HL-60/S4 treated with retinoic acid at 250 ng/mL for 4 days and 3 days (cell line): Measurements from ENCODE around the gene SDK1.
"Not testable (repeated sequence)": the region's sequence is repeated elsewhere in the genome, so short reads cannot be mapped to it uniquely, and the experiment has no call there.

Experiments
- in situ Hi-C: fragments of 300-500 bp; cut with MboI; formaldehyde crosslinking; loops from 2 replicates; pipeline ENCODE4 v1.7.0; 2022; ENCODE audit warnings: low sequenced_read_pairs

SDK1 gene

GRCh38 chr7:4203626-4204512 lies 902.8 kb downstream of the SDK1 start:
- in situ Hi-C loops = no loop called here

GRCh38 chr7:4204513-4205165 lies 903.6 kb downstream of the SDK1 start:
- in situ Hi-C loops = no loop called here

GRCh38 chr7:4205828-4206227 lies 904.8 kb downstream of the SDK1 start:
- in situ Hi-C loops = no loop called here

GRCh38 chr7:4207011-4207410 lies 906.0 kb downstream of the SDK1 start:
- in situ Hi-C loops = no loop called here

GRCh38 chr7:4208086-4208485 lies 907.0 kb downstream of the SDK1 start:
- in situ Hi-C loops = no loop called here

GRCh38 chr7:4208586-4208985 lies 907.5 kb downstream of the SDK1 start:
- in situ Hi-C loops = no loop called here

- in situ Hi-C loops = no loop called here
Measured at GRCh38 chr7:4209126-4209525, 908.1 kb downstream of the SDK1 start.

GRCh38 chr7:4209966-4210365 lies 908.9 kb downstream of the SDK1 start:
- in situ Hi-C loops = no loop called here

- in situ Hi-C loops = no loop called here
Measured at GRCh38 chr7:4210821-4211220, 909.8 kb downstream of the SDK1 start.

- in situ Hi-C loops = no loop called here
Measured at GRCh38 chr7:4211261-4211660, 910.2 kb downstream of the SDK1 start.

GRCh38 chr7:4212376-4212775 lies 911.3 kb downstream of the SDK1 start:
- in situ Hi-C loops = no loop called here

GRCh38 chr7:4214291-4215155 lies 913.5 kb downstream of the SDK1 start:
- in situ Hi-C loops = no loop called here

- in situ Hi-C loops = no loop called here
Measured at GRCh38 chr7:4215176-4215720, 914.2 kb downstream of the SDK1 start.

GRCh38 chr7:4216016-4216415 lies 915.0 kb downstream of the SDK1 start:
- in situ Hi-C loops = no loop called here

GRCh38 chr7:4217126-4217660 lies 916.1 kb downstream of the SDK1 start:
- in situ Hi-C loops = not testable (repeated sequence)

GRCh38 chr7:4218481-4218880 lies 917.4 kb downstream of the SDK1 start:
- in situ Hi-C loops = no loop called here

- in situ Hi-C loops = no loop called here
Measured at GRCh38 chr7:4220011-4220410, 919.0 kb downstream of the SDK1 start.

- in situ Hi-C loops = no loop called here
Measured at GRCh38 chr7:4221043-4221442, 920.0 kb downstream of the SDK1 start.

- in situ Hi-C loops = no loop called here
Measured at GRCh38 chr7:4222676-4223075, 921.6 kb downstream of the SDK1 start.

GRCh38 chr7:4225361-4225771 lies 924.3 kb downstream of the SDK1 start:
- in situ Hi-C loops = no loop called here
